Psoas muscle (tissue), 8 donors: ENCODE measurements around the gene CNTFR. TPM values are rescaled to one million over a fixed set of nuclear protein-coding genes. Genes with fewer than 3 reads are reported as not detected.

ENCODE experiments used
- ATAC-seq, 4 donors: fragments of 200-7000 bp; cut with Tn5 transposase; one replicate each; pipeline ENCODE4 v1.9.1; 2020; ENCODE audit warnings: moderate library complexity in 3 of 4, mild to moderate bottlenecking in 2 of 4
- DNase-seq, 2 donors: peaks; one replicate each; pipeline ENCODE4 v3.0.0-alpha.2; 2020
- H3K27ac ChIP-seq: fragments of 200-600 bp; one replicate; pipeline ENCODE4 v1.8.0; 2022
- H3K27me3 ChIP-seq, 3 donors: fragments of 200-600 bp in 1 of 3; one replicate each; pipeline versions ENCODE4 v1.6.1 to v1.8.0; 2013 to 2022; ENCODE audit warnings: low read length in 2 of 3, mild to moderate bottlenecking in 2 of 3, moderate library complexity in 1 of 3; ENCODE audit not compliant: insufficient read depth in 3 of 3
- H3K36me3 ChIP-seq, 2 donors: fragments of 200-600 bp in 1 of 2; one replicate each; pipeline versions ENCODE4 v1.6.1 to v1.8.0; 2013 to 2022; ENCODE audit warnings: low read depth in 1 of 2, mild to moderate bottlenecking in 1 of 2, moderate library complexity in 1 of 2; ENCODE audit not compliant: insufficient read depth in 1 of 2
- H3K4me1 ChIP-seq: fragments of 200-600 bp; one replicate; pipeline ENCODE4 v1.8.0; 2022
- H3K4me3 ChIP-seq: fragments of 200-600 bp; one replicate; pipeline ENCODE4 v1.8.0; 2022; ENCODE audit warnings: mild to moderate bottlenecking
- H3K9me3 ChIP-seq: fragments of 200-600 bp; one replicate; pipeline ENCODE4 v1.8.0; 2022
- CTCF ChIP-seq: fragments of 200-600 bp; IDR thresholded peaks from one replicate; pipeline ENCODE4 v1.8.0; 2022; ENCODE audit warnings: antibody characterized with exemption
- WGBS, 3 donors: extraction: QIAGEN DNeasy Blood & Tissue Kit; methylation state at CpG; one replicate each; pipeline versions ENCODE4 v1.1.6 to v1.1.7; 2013; 5-methylcytosine and 5-hydroxymethylcytosine counted together
- intact Hi-C, 2 donors: fragments of 100-400 bp; cut with DNase I; formaldehyde crosslinking; loops; one replicate each; pipeline versions ENCODE4 v1.11.0 to v1.14.2; 2022
- polyA plus RNA-seq, 3 donors: library from polyadenylated mRNA; stranded (reverse); fragments of 200-250 nt; gene quantifications; one replicate each; pipeline ENCODE4 v1.2.3, GENCODE V29; 2013
- total RNA-seq, 4 donors: library from RNA; stranded (reverse); fragmentation: NEBNext Ultra II Directional in 2 of 4; extraction: Animal tissue kit (Norgen Biotek cat#: 25700) in 2 of 4; gene quantifications; one replicate each; pipeline versions ENCODE4 v1.2.1 to v1.2.4, GENCODE V29; 2021 to 2023
- donor health status: healthy with polysubstance abuse.
- donor health status: DM: no; HTN: no; CAD: no; lungs with moderate emphysema.
- donor health status: Bipolar disorder and iron deficiency.
- donor health status: healthy.
- donor health status: DM: yes; HTN: yes; CAD: no.
- donor health status: DM: no; HTN: no; CAD: no.
- donor health status: DM: no; HTN: no; CAD: no.
- donor health status: DM: yes; HTN: yes; CAD: no.

Gene CNTFR
- total and polyA plus RNA-seq, 7 donors = 32.3 to 97.4 (median 64.4) TPM

DNA sequence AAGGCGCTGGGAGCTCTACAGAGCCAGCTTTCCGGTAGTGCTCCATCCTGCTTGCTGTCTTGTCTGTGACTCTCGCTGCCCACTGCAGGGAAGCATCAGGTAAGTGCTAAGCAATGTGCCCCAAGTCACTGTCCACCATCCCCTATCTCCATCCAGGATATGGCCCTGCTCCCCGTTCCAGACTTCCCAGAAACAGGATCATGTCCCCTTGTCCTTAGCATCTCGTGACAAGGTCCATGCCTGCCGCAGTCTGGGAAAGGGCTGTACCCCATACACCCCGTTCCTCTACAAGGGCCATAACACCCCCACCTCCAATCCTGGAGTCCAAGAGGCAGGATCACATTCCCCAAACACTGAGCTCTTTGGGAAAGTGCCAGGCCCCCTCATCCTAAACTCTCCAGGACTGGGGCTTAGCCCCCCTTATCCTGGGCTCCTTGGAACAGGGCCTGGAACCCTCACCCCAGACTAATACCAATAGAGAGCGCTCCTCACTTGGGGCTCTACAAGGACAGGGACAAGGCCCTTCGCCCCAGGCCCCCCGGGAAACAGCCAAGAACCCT lies 21.8 kb upstream of the CNTFR start:
- Histone ChIP-seq H3K4me3 (peak overlapping the region; percentile 73), H3K36me3 (peaks cover 3 to 33% of the 10 kb centered on the region in 2 donors), H3K27me3 (no peaks in the 10 kb centered on the region), H3K27ac (peak overlapping the region; percentile 84), H3K4me1 (peaks cover 26% of the 10 kb centered on the region), H3K9me3 (no peaks in the 10 kb centered on the region)
- DNase-seq (peak in 1 of 2 donors; percentile 62), ATAC-seq (peak; percentile 28 to 50 (median 34))
- intact Hi-C loops = loop anchor here in 1 of 2 donors (5.0 kb wide), 1 partner anchor 91 kb away; no protein-coding TSS in a partner anchor
- 22 to 49% (median 31%) methylated on average over 10 of the region's 10 CpGs for WGBS, 3 donors
- no peak for TF ChIP-seq CTCF

GRCh38 chr9:34610434-34611206 lies 21.1 kb upstream of the CNTFR start:
- DNase-seq (peak in 1 of 2 donors; percentile 62), ATAC-seq (peak; percentile 28 to 69 (median 50))
- intact Hi-C loops = loop anchor here in 1 of 2 donors (5.0 kb wide), 1 partner anchor 92 kb away; no protein-coding TSS in a partner anchor
- WGBS, 3 donors = 45 to 72% (median 55%) methylated on average over 19 to 20 of the region's 20 CpGs
- Histone ChIP-seq H3K27me3 (no peaks in the 10 kb centered on the region), H3K4me3 (peak overlapping the region; percentile 73), H3K36me3 (peaks cover 0 to 26% of the 10 kb centered on the region in 2 donors), H3K27ac (peak overlapping the region; percentile 84), H3K9me3 (no peaks in the 10 kb centered on the region), H3K4me1 (peaks cover 26% of the 10 kb centered on the region)
- TF ChIP-seq CTCF = no peak

- Histone ChIP-seq H3K4me1 (peaks cover 25% of the 10 kb centered on the region), H3K36me3 (peaks cover 0 to 4% of the 10 kb centered on the region in 2 donors), H3K27me3 (no peaks in the 10 kb centered on the region), H3K4me3 (no peak overlapping the region), H3K9me3 (no peaks in the 10 kb centered on the region), H3K27ac (no peak overlapping the region)
- ATAC-seq = no peak
- intact Hi-C loops = loop anchor here (10.0 kb wide), 2 partner anchors 173 to 203 kb away; no protein-coding TSS in a partner anchor
- WGBS, 3 donors = 27 to 41% (median 38%) methylated on average over 2 of the region's 2 CpGs
- no peak for TF ChIP-seq CTCF
- no peak for DNase-seq
Observed at GRCh38 chr9:34607331-34607730, 17.8 kb upstream of the CNTFR start.

GRCh38 chr9:34606905-34607304 lies 17.4 kb upstream of the CNTFR start:
- peaks cover 23% of the 10 kb centered on the region for H3K4me1 ChIP-seq
- TF ChIP-seq CTCF = no peak
- DNase-seq (no peak), ATAC-seq (no peak)
- intact Hi-C loops = loop anchor here (10.0 kb wide), 2 partner anchors 172 to 202 kb away; no protein-coding TSS in a partner anchor
- no peak overlapping the region for H3K4me3 ChIP-seq
- no peaks in the 10 kb centered on the region for H3K27me3 ChIP-seq
- peaks cover 0 to 4% of the 10 kb centered on the region in 2 donors for H3K36me3 ChIP-seq
- 80 to 83% (median 82%) methylated on average over 3 of the region's 3 CpGs for WGBS, 3 donors
- H3K9me3 ChIP-seq = no peaks in the 10 kb centered on the region
- no peak overlapping the region for H3K27ac ChIP-seq
